CD4-positive, alpha-beta T cell treated with Interferon gamma for 1 hour (primary cell): ENCODE data around the gene ATG14.
"Not testable (repeated sequence)": the region's sequence is repeated elsewhere in the genome, so short reads cannot be mapped to it uniquely, and the experiment has no call there.

Experiments used
- DNase-seq: peaks from one replicate; pipeline ENCODE4 v3.0.0-alpha.2; 2020

The ATG14 gene

DNA sequence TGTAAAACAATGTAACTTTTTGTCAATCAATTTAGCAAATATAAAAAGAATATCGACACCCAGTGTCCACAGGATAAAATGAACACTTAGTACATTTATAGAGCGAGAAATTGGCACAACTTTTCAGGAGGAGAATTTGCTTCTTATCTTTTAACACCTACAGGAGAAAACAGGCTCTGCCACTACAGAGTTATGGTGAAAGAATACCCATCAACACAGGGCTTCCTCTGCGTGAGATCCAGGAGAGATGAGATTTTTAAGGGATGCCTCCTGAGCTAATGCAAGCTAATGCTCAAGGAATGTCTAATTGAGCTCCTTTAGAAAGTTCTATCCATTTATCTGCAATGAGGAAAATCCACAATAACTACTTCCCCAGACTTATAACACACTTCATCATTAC is 21.0 kb upstream of the ATG14 start:
- no peak for DNase-seq

DNA sequence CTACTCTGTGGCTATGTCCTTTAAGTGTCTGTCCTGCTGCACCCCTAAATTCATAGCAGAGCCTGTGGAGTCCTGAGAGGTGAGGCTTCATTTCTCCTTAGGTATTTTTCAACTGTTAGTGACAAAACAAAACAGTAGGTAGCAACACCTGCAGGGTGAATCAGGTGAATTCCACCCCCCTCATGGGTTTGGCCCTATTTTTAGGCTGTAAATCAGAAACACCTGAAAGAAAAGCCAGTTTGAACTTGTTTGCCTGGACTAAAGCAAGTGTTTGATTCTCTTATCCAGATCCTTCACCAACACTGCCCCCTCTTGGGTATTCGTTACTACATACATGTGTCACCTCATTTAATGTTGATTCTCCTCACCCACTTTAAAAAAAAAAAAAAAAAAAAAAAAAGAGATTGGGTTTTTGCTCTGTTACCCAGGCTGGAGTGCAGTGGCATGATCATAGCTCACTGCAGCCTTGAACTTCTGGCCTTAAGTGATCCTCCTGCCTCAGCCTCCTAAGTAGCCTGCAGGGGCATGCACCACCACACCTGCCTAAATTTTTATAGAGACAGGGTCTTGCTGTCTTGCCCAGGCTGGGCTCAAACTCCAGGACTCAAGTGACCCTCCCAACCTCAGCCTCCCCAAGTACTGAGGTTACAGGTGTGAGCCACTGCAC is 18.5 kb upstream of the ATG14 start:
- peak; percentile 29 for DNase-seq

DNA sequence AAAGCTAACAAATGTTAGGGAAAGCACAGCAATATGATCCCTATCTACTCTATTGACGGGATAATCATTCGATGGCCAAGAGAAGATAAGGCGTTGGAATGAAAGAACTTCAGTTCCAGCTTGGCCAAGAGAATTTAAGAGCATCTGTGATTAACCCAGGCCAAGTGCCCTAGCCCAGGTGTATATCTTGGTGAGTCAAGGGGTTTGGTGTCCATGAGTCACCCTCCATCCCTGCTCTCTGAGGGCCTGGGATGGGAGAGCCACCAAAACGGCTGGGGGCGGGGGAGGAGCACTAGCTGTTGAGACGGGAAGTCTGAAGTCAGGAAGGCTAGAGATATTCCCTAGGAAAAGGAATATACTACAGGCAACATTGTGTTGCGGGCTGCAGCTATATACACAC is 15.8 kb upstream of the ATG14 start:
- DNase-seq = no peak

DNA sequence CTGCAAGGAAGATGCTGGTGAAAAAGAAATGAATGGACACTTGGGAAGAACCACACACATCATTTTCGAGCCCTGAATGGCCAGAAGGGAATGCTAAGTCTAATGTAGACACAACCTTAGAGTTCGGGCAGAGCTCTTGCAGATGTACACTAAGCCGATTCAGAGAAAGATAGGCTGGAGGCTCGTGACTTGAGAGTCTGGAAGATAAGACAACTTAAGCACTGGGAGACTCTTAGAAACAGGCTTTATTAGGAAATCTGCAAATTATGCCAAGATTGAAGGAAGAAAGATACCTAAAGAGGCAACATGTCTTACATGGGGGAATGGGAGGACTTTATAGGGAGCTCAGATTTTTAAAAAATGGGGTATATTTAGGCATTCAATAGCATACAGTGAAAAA is 15.3 kb upstream of the ATG14 start:
- DNase-seq = no peak

DNA sequence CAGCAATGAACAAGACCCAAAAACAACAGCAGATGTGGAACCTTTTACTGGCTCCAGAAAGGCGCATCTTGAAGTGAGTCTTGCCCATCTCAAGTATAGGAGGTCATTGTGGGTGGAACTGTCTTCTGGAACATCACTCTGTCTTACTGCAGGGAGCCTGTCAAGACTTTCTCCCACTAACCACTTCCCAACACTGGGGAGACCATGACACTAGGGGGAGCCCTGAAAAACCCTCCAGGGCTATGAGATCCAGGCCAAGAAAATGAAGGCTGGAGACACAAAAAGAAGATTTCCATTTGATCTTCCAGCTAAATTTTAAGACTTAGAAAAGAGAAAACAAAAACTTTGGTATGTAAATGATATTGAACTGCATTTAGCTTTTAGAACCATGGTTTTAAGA is 13.5 kb upstream of the ATG14 start:
- no peak for DNase-seq

DNA sequence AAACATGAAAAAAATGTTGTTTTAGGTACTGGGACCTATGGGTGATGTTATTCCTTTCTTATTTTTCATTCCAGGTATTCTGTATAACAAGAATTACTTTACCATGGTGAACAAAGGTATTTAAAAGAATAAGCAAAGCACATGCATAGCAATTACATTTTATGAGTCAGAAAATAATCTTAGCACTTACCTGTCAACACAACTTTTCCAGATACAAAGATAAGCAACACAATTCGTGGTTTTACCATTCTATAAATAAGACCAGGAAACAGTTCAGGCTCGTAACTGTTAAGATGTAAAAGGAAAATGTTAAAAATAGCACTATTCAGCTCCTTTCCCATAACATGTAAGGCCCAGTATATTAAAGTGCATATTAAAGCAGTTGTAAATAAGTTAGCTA is 12.3 kb upstream of the ATG14 start:
- DNase-seq = no peak

DNA sequence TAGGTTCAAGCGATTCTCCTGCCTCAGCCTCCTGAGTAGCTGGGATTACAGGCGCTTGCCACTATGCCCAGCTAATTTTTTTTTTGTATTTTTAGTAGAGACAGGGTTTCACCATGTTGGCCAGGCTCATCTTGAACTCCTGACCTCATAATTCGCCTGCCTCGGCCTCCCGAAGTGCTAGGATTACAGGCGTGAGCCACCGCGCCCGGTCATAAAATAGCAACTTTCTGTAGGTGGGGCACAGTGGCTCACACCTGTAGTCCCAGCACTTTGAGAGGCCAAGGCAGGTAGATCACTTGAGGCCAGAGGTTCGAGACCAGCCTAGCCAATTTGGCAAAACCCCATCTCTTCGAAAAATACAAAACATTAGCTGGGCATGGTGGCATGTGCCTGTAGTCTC is 10.7 kb upstream of the ATG14 start:
- DNase-seq = not testable (repeated sequence)

DNA sequence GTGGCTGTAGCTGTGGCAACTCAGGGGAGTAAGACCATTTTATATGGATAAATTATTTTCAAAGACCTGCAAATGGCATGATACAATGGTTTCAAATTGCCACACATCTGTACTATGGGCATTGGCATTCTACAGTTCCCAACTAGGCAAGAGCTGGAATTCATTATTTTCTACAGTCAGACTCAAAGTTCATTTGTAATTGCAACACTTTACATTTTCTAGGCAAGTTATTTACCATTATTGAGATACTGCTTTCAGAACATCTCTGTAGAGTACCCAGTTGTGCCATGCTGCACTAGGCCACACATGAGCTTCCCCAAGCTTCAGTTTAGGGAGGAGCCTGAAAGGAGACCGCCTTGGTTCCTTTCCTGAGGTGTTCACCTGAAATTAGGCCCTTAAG is 8.0 kb upstream of the ATG14 start:
- DNase-seq = no peak

DNA sequence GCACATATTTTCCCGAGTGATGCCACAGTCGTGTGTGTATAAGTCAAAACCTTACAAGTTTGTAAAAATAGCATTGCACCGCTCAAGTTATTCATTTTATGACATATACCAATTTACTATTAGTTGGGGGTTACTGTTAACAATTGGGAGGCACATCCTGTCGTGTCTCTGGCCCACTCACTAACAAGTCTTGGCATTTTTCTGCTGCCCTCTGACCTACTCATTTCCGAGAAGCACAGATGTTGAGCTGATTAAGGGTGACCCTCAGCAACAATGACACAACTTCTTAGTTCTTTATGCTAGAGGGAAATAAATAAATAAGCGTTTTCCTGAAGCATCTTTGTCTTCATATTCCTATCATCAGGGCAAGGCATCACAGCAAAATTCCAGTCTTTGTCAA is 6.8 kb upstream of the ATG14 start:
- DNase-seq = no peak

DNA sequence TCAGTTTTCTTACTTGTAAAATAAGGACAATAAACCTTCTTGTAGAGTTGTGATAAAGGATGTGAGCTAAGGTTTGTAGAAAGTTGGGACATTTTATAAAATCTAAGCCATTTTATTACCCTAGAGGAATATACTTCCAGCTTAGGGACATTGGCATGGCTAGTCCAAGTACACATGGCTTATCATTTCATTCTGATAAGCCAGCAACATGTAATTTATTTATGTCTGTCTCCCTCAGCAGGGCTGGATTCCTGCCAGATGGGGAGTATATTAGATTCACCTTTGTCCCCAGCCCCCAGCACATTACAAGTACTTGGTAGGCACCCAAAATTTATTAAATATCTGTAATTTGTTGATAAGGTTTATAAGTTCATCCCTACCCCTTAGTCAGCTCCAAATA is 6.3 kb upstream of the ATG14 start:
- DNase-seq = no peak

DNA sequence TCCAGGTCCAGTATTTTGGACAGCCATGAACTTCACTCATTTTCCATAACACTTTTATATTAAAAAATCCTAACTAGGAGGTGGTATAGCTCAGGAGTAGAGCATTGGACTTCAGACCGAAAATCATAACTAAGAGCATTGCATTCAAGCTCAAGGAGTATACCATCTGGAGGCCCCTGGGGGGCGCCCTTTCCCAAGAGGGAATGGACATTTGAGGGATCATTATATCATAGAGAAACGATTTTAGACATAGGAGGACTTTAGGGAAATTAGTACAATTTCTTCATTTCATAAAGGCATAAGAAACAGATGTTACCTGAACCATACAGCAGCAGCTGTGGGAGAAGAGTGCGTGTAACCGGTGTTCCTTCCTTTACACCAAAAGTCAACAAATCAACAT is 5.2 kb upstream of the ATG14 start:
- DNase-seq = no peak

DNA sequence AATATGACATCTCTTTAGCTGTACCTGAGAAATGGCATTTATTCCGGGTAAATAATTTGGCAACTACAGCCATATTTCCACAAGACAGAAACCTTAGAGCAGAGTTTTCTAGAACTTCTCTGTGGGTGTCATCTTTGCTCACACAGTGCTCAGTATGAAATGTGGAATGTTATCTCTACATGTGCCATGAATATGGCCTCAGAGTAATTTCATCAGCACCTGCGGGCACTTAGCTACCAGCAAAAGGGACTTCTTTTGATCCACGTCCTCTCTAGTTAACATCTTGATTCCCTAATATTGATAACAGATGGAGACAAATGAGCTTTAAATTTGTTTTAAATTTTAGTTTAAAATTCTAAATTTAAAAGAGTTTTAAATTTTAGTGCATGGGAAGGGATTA is 2.9 kb upstream of the ATG14 start:
- DNase-seq = no peak

DNA sequence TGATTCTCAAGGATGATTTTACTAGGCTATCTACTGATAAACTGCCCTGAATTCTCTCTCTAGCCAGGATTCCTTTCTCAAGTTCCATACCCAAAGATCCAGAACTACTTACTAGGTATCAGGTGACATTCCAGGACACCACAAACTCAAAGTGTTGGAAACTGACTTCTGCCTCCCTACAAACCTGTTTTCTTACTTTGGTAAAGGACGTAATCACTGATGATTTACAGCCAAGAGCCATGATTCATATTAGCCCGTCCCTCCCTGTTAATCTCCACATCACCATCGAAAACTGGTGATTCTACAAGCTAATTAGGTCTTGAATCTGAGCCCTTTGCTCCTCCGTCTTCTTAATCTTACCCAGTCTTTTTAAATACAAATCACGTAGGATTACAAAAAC is 1.0 kb upstream of the ATG14 start:
- no peak for DNase-seq

DNA sequence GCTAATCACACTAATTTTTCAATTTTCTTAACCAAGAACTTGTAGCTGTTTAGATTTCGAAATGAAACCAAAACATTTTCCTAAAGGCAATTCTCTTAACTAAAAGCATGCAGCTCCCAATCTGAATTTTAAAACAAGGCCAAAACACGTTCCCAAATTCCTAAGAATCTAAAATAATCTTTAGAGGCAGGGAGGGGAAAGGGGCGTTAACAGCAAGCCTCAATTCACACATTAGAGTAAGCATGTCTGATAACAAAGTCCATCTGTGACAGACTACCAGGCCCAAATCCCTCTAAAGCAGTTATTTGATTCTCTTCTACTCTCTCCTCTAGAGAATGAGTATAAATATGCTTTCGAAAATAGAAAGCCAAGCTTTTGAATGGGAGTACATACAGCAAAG is 754 bp downstream of the ATG14 start:
- no peak for DNase-seq

DNA sequence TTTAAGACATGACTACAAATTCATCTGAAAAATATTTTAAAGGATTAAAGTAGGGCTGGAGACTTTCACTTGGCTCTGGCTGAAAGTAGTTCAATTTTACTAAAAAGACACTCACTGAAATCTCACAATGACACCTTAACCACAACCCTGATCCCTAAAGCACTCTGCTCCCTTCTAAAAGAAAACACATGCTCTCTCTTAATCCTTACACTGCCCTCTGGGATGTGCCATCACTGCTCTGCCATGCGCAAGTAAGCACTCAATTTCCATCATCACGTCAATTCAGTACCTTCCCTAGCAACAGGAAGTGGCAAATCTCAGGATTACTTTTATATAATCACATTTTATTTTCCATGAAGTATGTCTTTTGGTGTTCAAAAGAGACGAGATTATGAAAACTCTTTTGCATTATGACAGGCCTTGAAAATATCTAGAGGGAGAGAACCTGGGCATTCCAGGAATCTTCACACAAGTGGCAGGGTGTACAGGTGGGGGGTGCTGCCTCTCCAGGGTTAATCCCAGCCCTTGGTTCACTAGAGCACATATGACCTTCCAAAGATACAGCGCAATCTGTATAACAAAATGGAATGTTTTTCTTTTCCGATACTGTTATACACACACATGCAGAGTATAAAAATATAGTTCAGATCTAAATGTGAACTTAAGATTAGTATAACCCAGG is 7.3 kb downstream of the ATG14 start:
- no peak for DNase-seq

DNA sequence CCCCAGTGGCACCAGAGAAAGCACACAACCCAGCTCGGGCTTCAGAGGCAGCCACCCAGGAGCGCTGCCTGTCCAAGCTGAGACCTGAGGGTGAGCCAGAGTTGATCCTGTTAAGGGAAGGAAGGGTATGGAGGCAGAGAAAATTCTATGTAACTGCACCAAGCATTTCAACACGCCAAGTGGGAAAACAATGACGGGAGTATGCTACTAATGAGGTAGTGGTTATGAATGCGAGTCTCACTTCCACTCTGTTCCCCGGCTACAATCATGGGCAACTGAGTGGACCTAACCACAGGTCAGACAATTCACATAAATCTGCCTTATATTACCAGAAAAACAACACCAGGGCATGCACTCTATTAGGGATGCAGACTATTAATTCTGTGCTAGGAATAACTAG is 9.9 kb downstream of the ATG14 start:
- no peak for DNase-seq

DNA sequence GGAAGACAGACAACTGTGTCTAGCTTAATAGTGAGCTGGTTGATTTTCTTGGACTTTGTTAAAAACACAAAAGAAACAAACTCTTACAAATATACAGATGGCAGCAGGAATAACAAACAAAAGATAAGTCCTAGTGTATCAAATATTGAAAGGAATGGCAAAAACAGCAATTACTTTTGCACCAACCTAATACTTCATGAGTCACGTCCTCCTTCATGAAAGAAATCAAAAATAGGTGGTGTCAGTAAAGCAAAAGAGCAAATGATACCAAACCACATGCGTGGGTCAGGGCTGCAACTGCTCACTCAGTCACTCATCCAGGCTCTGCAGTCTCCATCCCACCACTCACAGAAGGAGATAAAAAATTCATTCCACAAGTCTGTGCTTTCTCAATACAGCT is 11.8 kb downstream of the ATG14 start:
- no peak for DNase-seq

DNA sequence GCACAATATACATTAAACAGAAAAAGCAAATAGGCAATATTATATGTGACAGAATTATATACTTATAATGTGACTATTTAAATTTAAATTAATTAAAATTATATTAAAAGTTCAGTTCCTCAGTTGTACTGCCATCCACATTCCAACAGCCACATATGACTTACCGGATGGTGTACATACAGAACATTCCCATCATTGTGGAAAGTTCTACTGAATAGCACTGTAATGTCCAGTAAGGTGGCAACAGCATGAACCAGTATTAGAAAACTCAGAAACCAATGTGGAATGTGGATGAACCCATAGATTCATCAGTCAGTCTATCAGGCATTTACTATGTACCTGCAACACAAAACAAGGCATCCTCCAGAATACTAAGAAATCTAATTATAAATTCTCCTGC is 12.4 kb downstream of the ATG14 start:
- no peak for DNase-seq

DNA sequence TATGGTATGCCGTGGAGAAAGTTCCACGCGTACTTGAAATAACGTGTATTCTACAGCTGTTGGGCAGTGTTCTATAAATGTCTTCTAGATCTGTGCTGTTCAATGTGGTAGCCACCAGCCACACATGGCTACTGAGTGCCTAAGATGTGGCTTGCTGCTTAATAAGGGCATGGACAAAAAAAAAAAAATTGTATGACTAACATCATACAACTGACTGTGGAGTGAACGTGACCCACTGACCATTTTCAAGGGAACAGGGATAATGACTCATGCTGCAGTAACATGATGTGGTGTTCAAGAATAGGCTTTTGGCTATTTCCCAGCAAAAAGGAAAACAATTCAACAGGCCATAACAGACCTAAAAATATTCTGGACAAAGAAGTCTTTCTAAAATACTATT is 13.0 kb downstream of the ATG14 start:
- DNase-seq = no peak

DNA sequence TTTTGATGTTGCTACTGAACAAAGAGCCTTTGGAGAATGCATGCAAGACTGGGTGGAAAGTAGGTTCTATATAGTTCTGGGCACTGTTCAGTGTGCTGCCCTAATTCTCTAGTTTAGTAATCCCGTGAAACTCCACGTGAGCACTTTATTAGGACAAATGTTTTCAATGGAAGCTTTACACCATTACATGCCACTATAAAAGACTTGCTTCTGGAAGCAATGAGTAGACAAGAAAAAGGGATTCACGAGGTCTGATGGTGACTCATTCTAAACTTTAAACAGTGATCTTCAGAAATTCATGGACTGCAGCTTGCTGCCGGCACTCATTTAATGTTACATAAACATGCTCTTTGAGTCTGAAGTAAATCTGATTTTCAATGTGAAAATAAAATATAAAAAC is 22.3 kb downstream of the ATG14 start:
- no peak for DNase-seq

DNA sequence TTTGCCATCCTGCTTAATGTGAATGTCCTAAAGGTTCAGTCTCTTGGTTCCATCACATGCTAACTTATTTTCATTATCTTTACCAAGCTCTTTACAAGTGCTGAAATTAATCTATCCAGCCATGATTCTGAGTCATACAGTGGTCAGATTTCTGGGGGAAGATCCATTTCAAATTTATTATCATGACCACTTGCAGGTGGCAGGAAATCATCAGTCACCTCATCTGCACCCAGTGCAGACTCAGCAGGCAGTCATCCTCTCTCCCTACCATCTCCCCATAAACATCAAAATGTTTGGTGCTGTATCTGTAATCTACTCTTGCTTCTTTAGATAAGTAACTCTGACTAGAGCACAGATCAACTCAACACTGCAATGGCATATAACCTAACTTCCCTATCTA is 23.5 kb downstream of the ATG14 start:
- DNase-seq = no peak

DNA sequence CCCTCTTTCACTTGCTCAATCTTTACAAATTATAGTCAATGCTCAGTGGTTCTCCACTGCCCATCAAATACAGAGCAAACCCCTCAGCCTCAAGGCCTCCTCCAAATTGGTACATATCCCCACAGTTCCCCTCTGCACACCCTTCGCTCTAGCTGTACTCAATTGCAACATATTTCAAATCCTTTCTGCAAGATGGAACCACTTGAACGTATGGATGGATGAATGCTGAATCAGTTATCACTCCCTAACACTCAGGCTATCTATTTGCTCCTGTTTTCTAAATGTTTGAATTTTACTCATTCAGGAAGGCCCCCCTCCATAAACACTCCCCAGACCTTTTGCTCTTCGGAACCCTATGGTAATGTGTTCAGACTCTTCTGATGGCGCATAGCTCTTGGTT is 24.5 kb downstream of the ATG14 start:
- DNase-seq = no peak

DNA sequence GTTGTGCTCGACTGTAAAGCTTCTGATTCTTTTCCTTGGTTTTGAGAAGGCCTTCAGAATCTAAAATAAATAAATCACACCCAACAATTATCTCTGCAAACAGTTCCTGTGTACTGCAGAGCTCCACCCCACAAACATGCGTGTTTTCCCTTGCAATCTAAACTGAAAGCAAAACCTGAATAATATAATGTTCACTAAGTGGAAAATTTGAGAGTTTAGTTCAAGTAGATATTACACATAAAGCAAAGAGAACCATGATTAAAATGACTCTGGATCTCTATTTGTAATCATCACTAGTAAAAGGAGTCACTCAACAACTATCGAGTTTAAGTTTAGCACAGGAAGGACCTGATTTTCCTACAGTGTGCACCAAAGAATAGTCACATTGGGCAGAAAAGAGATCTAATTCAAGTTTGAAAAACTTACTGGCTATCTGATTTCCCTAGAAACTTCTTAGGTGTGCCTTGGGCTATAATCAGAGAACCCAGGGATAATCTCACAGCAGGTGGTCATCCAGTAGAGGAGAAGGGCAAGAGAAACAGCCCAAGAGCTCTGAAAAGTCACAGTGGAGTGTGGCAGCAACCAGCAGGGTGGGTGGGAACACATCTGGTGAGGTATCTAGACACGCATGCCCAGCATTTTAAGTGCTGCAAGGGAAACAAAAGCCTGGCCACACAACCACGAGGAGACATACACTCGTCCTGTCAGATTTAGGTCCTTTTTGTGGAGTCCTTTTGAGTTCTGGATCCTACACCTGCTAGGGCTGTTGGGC is 25.4 kb downstream of the ATG14 start:
- no peak for DNase-seq

DNA sequence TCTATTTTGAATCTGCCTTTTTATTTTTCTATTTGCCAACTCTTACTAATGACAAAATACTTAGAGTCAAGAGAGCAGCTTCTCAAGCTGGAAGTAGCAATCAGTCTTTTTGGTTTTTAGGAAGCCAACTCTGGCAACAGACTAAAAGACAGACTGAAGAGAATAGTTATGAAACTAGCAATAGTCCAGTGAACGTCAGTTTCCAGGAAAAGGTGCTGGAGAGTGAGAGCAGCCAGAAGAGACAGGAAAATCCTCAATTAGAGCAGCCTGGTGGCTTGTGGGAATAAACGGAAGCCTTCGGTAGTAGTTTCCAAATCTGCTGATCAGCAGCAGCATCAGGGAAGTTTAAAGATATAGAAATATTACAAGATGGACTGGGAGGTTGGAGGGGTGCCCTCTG is 27.1 kb downstream of the ATG14 start:
- DNase-seq = no peak
